GF-D8 (cell line): ENCODE measurements around the gene PRDM11.

Experiments
- DNase-seq: peaks from one replicate; lab custom pipeline; 2025; lab: John Stamatoyannopoulos, UW

The PRDM11 gene

GRCh38 chr11:45263773-45264172, 117.3 kb downstream of the PRDM11 start:
- DNase-seq, result no peak

DNA sequence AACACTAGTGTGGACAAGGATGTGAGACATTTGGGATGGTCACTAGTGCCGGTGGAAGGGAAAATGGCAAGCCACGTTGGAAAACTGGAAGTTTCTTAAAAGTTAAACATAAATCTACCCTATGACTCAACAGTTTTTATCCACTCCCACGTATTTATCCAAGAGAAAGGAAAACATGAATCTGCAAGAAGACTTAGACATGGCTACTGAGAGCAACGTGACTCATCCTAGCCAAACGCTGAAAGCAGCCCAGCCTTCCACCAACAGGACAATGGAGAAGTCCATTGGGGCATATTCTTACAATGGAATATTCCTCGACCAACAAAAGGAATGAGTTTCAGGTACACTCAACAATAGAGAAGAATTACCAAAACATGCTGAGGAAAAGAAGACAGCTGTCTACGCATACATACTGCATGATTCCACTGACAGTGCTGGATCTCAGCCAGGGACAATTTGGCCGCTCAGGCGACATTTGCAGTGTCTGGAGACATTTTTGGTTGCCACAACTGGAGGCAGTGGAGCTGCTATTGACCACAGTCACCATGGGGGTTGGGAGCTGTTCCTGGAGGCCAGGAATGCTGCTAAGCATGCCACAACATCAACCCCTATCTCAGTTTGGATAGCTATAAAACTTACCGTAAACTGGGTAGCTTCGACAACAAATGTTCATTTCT, 118.5 kb downstream of the PRDM11 start:
- DNase-seq, result no peak

DNA sequence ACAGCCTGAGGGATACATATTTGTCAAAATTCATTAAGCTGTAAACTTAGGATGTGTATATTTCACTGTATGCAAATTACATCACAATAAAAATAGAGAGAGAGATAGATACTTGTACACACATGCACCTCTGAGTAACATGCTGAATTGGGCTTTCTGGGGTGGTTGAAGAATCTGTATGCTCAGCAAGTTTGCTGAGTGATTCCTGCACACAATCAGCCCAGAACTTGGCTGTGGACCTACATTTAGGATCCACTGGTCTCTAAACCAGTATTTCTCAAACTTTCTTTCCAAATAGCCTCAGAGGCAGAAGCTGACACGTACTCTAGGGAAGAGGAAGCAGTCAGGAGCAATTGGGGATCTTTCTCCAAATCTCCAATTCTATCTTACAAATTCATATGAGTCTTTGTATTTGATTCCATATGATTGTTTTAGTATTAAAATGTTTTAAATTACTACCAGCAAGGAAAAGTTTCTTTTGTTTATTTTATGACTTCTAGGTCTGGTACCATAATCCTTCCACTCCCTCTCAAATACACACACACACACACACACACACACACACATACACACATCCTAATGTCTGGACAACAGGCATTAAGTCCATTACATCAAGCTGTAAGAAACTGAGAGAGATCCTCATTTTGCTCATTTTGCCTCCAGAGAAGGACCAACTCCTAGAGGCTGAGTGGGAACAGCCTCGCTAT, 119.7 kb downstream of the PRDM11 start:
- no peak for DNase-seq

- DNase-seq, result no peak
These were observed 120.2 kb downstream of the PRDM11 start for GRCh38 chr11:45266676-45267020.

GRCh38 chr11:45267052-45267451, 120.6 kb downstream of the PRDM11 start:
- no peak for DNase-seq

GRCh38 chr11:45267652-45268299, 121.3 kb downstream of the PRDM11 start:
- DNase-seq, result no peak

DNA sequence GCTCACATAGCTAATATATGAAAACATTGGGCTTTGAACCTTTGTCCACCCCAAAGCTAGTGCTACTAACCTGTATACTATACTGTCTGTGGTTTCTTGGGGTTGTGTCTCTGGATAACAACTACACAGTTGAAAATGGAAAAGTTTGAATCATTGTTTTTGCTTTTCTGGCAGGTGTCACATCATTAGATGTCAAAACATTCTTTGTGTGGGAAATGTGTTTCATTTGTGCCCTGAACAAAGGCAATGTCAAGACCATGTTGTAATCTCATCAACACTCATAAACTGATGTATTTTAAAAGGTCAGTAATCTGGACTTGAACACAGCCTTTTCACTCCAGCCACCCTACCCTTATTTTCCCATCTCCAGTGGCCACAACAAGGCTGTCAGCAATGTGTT, 123.2 kb downstream of the PRDM11 start:
- DNase-seq, result no peak

DNA sequence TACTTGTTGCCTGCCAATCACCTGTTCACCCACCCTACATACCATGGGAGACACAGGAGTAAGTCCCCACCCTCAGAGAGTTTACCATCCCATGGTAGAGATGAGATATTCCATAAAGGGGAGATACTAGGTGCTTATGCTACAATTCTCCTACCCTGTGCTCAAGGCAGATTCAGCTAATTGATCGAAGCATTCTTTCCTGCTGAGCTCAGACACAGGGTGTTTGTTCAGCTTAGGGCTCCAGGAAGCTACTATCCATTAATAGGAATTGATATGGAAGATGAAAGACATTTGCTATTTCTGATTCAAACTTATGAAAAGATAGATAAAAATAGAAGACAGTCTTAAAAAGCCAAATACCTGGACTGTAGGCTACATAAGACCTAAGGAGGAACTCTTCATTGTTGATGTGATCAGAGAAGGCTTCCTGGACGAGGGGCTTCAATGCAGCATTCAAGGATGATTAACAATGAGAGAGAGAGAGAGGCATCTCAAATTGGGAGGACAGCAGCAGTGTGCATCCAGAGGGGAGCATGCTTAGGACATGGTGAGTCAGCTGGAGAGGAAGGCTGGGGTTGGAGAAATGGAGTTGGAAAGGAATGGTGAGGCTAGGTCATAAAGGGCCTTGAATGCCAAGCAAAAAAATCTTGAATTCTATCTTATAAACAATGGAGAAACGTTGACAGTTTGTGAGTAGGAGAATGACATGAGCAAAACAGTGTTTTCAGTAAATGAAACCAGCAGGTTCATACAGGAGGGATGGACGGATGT, 124.7 kb downstream of the PRDM11 start:
- no peak for DNase-seq

DNA sequence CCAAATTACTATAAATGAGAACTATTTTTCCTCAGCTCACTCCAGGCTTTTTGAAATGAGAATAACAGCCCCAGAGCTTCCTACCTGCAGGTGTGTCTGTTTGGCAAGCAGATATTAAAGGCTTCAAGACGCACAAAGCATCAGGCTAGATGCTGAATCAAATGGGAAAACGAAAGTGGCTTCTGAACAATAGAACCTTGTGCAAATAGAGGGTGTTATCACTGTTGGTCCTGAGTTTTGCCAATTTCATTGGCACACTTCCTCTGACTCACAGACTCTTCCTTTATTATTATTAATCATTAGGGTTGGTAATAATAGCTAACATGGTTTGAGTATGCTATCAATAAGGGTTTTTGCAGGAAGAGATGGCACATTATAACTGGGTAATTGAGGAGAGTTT, 126.3 kb downstream of the PRDM11 start:
- no peak for DNase-seq

DNA sequence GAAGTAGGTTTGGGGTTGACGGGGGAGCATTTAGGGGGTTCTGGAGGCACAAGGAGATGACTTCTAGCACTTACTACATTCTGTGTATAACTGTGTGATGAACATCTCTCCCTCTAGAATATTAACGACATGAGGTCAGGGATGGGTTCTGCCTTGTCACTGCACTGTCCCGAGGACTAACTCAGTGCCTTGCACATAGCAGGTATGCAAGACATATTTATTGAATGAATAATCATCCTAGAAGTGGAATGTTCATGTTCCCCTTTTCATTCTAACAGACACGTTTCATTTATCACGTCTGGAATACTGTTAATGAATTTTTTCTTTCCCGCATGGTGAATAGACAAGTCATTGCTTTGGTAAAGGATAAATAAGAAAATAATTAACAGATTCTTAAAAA, 127.1 kb downstream of the PRDM11 start:
- DNase-seq, result no peak

DNA sequence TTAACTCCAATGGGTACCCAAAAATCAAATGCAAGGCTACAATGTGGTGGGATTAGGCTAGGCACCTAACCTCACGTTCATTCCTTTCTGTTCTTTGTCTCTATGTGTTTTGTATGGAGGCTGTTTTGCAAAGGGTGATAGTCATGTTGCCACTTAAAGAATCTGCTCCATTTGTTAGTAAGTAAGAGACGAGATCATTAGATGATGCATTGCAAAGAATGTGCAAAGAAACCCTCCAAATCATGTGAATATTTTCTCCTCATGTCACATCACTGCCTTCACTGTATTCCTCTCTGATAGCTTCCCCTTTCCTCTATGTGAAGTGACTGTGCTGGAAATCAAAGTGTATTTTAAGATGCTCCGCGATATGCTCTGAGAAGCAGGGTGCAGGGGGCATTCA, 127.8 kb downstream of the PRDM11 start:
- DNase-seq, result no peak

GRCh38 chr11:45275828-45276227, 129.4 kb downstream of the PRDM11 start:
- no peak for DNase-seq

- DNase-seq, result no peak
These were observed 132.3 kb downstream of the PRDM11 start for GRCh38 chr11:45278714-45279113.

DNA sequence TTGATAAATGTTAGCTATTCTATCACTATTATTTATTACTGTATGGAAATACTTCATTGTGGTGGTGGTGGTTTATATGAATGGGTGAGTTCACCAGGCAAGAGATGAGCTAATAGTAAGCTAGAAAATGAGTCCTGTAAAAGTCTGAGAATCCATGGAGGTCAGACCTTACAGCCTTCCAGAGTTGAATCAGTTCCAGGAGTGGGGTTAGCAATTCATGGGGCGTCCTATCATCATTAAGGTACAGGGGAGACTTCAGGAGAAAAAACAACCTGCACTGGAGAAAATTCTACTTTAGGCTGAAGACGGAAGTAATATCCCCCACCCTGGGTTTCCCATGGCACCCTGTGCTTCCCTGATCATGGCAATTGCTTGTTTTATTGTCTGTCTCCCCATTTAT, 133.2 kb downstream of the PRDM11 start:
- DNase-seq, result no peak

- DNase-seq, result no peak
These were observed 134.0 kb downstream of the PRDM11 start for GRCh38 chr11:45280449-45280848.

- DNase-seq, result no peak
These were observed 135.6 kb downstream of the PRDM11 start for GRCh38 chr11:45282081-45282480.
